ENCODE results near the gene DLX5. TPM values are rescaled to one million over a fixed set of nuclear protein-coding genes. Genes with fewer than 3 reads are reported as not detected.

The DLX5 gene
- total RNA-seq, 2 experiments from 2014 or later = not detected

DNA sequence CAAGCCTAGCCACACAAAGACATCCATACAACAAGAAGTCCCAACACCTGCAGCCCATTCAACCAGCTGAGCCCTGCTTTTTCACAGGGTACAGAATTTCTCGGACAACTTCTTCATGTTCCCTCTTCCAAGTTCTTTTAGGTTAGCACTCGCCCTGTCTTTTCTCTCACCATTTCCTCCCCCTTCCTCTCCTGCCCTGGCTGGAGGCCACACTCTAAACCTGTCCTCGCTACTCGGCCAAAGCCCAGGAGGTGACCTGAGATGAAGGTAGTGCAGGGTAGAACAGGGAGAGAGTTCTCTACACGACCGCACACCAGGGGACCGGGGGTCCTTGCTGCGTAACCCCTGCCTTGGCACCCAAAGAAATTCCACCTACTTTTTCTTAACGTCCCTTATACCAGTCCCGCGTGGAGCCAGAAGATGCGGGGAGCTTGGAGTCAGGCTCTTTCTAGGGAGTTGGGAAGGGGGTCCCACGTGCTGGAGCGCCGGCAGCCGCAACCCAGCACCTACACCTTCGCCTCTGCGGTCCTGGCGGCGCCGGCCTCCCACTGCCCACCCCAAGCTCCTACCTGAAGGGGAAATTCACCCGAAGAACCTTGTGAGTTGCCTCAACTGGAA is 35.3 kb downstream of the DLX5 start:
- intact Hi-C loops (cut with micrococcal nuclease) = no loop called here
- peaks cover 7% of the 10 kb centered on the region for H3K4me1 Mint-ChIP-seq (ENCODE audit: low read depth)
- peaks cover 5% of the 10 kb centered on the region for H3K9me3 Mint-ChIP-seq
- DNase-seq = no peak
- no peak overlapping the region for H3K27ac Mint-ChIP-seq
- CTCF ChIA-PET = no interaction called here
- H3K4me3 Mint-ChIP-seq = no peak overlapping the region
- peaks cover 73% of the 10 kb centered on the region for H3K27me3 Mint-ChIP-seq (ENCODE audit: low read depth)
- peaks cover 3% of the 10 kb centered on the region for H3K36me3 Mint-ChIP-seq (ENCODE audit: low read depth)

DNA sequence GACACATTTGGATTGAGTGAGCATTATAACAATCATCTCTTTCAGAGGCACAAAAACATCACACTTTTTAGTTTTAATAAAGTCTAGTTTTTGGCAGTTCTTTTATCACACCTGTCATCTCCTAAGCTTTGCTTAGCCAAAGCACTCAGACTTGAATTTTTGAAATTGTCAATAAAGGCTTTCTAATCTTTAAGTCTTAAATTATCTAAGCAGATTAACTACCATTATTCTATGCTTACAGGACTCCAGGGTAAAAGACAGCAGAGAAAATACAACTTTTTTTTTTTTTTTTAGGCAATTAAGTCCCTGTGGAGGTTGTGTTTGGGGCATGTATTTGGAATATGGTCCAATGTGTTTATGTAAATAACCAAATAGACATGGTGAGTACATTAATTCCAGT is 36.9 kb downstream of the DLX5 start:
- Mint-ChIP-seq H3K4me1 (ENCODE audit: low read depth) (peaks cover 7% of the 10 kb centered on the region), H3K9me3 (peaks cover 1% of the 10 kb centered on the region), H3K27ac (no peak overlapping the region), H3K36me3 (ENCODE audit: low read depth) (no peaks in the 10 kb centered on the region), H3K4me3 (no peak overlapping the region), H3K27me3 (ENCODE audit: low read depth) (peaks cover 69% of the 10 kb centered on the region)
- CTCF ChIA-PET = interaction anchor here (1.1 kb wide), 1 partner anchor 40 kb away, joined by 4 read pairs; no protein-coding TSS in a partner anchor
- intact Hi-C loops (cut with micrococcal nuclease) = no loop called here
- no peak for DNase-seq

DNA sequence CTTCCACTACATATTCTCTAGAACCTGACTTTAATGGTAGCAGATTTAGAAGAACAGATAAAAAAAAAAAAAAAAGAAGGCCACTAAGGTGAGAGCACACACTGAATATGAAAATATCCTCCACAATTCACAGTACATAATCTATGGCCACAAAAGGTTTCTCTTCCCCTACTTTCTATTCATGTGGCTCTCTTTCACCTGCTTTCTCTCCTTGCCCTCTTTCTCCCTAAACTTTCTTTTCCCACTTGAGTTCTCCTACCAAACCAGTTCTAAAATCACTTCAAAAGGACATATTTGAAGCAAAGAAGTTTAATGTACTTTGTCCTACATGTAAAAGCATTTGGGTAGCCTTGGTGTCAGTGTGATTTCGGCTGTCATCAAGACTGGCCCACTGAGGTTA is 37.7 kb downstream of the DLX5 start:
- CTCF ChIA-PET = interaction anchor here (0.7 kb wide), 1 partner anchor 77 kb away, joined by 4 read pairs; no protein-coding TSS in a partner anchor
- Mint-ChIP-seq H3K4me1 (ENCODE audit: low read depth) (peaks cover 3% of the 10 kb centered on the region), H3K27ac (no peak overlapping the region), H3K36me3 (ENCODE audit: low read depth) (no peaks in the 10 kb centered on the region), H3K4me3 (no peak overlapping the region), H3K27me3 (ENCODE audit: low read depth) (peaks cover 64% of the 10 kb centered on the region), H3K9me3 (no peaks in the 10 kb centered on the region)
- DNase-seq = no peak
- intact Hi-C loops (cut with micrococcal nuclease) = no loop called here

DNA sequence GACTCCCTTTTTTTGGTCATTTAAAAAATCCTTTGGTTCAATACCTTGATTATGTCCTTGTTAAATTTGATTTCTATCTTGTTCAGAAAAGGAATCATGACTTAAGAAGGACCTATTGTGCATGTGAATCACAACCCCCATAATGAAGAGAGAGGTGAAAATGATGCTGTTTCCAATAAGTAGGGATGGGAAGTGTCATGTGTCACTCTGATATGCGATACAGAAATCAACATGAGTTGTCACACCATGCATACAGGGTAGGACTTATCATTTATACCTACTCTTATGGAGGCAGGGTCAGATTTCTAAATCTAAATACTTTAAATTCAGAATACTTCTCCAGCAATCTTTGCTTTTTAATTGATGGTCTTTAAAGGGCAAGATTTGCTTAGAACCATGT is 38.6 kb downstream of the DLX5 start:
- peaks cover 62% of the 10 kb centered on the region for H3K27me3 Mint-ChIP-seq (ENCODE audit: low read depth)
- H3K36me3 Mint-ChIP-seq (ENCODE audit: low read depth) = no peaks in the 10 kb centered on the region
- no peaks in the 10 kb centered on the region for H3K9me3 Mint-ChIP-seq
- H3K4me3 Mint-ChIP-seq = no peak overlapping the region
- intact Hi-C loops (cut with micrococcal nuclease) = no loop called here
- no peak overlapping the region for H3K27ac Mint-ChIP-seq
- CTCF ChIA-PET = no interaction called here
- H3K4me1 Mint-ChIP-seq (ENCODE audit: low read depth) = peaks cover 2% of the 10 kb centered on the region
- no peak for DNase-seq

DNA sequence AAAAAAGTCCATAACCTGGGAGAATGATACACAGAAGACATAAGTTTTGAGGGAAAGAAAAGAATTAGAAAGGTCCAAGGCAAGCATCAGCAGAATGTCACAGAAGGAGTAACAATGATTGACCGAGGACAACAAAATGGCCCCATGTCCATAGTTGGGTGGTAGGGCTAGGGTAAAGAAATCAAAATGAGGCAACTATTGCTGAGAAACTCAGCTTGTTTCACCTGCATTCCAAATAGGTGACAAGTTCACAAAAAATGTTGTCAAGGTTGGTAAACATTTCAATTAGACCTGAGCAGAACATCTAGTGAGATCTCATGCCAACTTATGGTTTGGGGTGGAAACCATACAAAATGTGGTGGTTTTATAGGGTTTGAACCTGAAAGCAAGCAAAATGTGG is 42.0 kb downstream of the DLX5 start:
- intact Hi-C loops (cut with micrococcal nuclease) = no loop called here
- no peak overlapping the region for H3K27ac Mint-ChIP-seq
- H3K36me3 Mint-ChIP-seq (ENCODE audit: low read depth) = no peaks in the 10 kb centered on the region
- H3K4me1 Mint-ChIP-seq (ENCODE audit: low read depth) = no peaks in the 10 kb centered on the region
- no peak for DNase-seq
- CTCF ChIA-PET = no interaction called here
- H3K9me3 Mint-ChIP-seq = no peaks in the 10 kb centered on the region
- H3K27me3 Mint-ChIP-seq (ENCODE audit: low read depth) = peaks cover 46% of the 10 kb centered on the region
- no peak overlapping the region for H3K4me3 Mint-ChIP-seq

DNA sequence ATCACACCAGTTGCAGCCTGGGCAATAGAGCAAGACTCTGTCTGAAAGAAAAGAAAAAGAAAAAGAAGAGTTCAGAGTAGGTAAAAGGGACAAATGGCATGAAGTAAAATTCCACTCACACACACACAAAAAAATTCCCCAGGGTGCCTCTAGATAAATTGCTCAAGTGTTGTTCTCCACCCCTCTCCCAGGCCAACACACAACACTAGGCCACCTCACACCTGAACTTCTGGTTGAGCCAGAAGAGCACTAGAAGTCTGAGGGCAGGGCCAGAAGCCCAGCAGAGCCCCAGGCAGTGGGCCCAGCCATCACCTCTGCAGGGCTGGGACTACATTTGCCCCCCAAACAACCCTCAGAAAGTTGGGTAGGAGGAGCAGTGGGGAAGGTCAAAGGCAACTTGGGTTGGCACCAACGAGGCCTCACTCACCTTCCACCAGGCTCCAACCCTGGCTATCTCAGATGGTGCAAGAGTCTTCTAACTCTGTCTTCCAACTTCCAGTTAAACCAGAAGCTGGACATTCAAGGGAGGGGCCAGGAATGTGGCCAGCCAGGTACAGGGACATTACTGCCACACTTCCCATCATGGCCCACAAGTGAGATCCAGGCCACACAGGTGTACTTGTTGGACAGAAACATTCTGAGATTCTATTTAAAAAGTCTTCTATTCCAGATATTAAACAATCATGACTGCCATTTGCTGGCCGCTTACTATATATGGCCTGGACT is 44.9 kb downstream of the DLX5 start:
- CTCF ChIA-PET = no interaction called here
- H3K9me3 Mint-ChIP-seq = no peaks in the 10 kb centered on the region
- intact Hi-C loops (cut with micrococcal nuclease) = no loop called here
- no peak for DNase-seq
- no peak overlapping the region for H3K4me3 Mint-ChIP-seq
- peaks cover 35% of the 10 kb centered on the region for H3K27me3 Mint-ChIP-seq (ENCODE audit: low read depth)
- H3K4me1 Mint-ChIP-seq (ENCODE audit: low read depth) = no peaks in the 10 kb centered on the region
- H3K27ac Mint-ChIP-seq = no peak overlapping the region
- no peaks in the 10 kb centered on the region for H3K36me3 Mint-ChIP-seq (ENCODE audit: low read depth)

DNA sequence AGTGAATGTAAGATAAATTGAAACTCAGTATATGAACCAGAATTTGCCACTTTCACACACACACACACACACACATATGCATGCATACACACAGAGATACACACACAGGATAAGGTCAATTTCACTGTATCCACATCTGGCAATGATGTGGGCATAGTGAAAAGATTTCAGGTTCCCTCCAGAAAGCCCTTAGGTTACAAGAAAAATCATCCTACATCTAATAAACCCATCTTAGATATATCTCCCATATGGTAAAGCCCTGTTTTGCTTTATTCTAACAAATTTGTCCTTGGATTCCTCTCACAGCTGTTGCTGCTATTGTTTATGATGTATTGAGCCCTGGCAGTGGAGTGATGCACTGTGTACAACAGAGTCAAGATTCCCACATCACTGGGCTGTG is 47.2 kb downstream of the DLX5 start:
- H3K9me3 Mint-ChIP-seq = no peaks in the 10 kb centered on the region
- H3K36me3 Mint-ChIP-seq (ENCODE audit: low read depth) = no peaks in the 10 kb centered on the region
- no peak overlapping the region for H3K4me3 Mint-ChIP-seq
- no peaks in the 10 kb centered on the region for H3K4me1 Mint-ChIP-seq (ENCODE audit: low read depth)
- no peak overlapping the region for H3K27ac Mint-ChIP-seq
- CTCF ChIA-PET = no interaction called here
- peaks cover 26% of the 10 kb centered on the region for H3K27me3 Mint-ChIP-seq (ENCODE audit: low read depth)
- no peak for DNase-seq
- intact Hi-C loops (cut with micrococcal nuclease) = no loop called here

DNA sequence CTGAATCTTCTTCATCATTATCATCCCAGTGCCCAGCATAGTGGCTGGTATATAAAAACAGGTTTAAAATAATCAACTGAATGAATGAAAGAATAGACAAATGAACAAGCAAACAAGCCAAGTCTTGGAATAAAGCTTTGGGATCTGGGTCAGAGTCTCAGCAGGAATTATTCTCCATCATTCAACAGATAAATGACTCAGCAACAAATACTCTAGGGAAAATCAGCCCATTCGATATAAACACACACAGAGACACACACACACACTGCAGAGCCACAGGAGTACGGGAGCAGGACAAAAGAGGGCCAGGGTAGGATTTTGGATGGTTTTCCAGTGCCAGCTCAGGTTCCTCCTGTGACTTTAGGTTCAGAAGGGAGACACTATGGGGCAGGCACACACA is 48.5 kb downstream of the DLX5 start:
- Mint-ChIP-seq H3K4me1 (ENCODE audit: low read depth) (no peaks in the 10 kb centered on the region), H3K27ac (no peak overlapping the region), H3K36me3 (ENCODE audit: low read depth) (no peaks in the 10 kb centered on the region), H3K9me3 (no peaks in the 10 kb centered on the region), H3K4me3 (no peak overlapping the region), H3K27me3 (ENCODE audit: low read depth) (peaks cover 28% of the 10 kb centered on the region)
- no peak for DNase-seq
- CTCF ChIA-PET = no interaction called here
- intact Hi-C loops (cut with micrococcal nuclease) = no loop called here

DNA sequence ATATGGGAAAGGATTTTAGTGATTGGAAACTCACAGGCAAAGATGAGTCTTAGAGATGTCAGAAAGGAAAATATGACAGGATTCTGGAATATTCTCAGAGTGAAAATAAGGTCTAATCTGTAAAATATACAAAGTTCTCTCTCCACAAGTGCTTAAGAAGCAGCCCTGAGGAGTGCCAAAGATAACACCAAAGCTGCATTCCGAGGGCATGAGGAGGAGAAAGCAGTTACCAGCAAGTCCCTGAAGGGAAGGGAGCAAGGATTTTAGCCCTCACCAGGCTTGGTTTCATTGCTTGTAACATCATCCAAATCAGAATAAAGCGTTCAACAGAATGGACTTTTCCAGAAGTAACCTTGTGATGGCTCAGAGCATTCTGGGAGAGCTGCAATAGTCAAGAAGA is 50.6 kb downstream of the DLX5 start:
- H3K36me3 Mint-ChIP-seq (ENCODE audit: low read depth) = no peaks in the 10 kb centered on the region
- DNase-seq = no peak
- no peak overlapping the region for H3K4me3 Mint-ChIP-seq
- H3K27ac Mint-ChIP-seq = no peak overlapping the region
- no peaks in the 10 kb centered on the region for H3K9me3 Mint-ChIP-seq
- H3K27me3 Mint-ChIP-seq (ENCODE audit: low read depth) = peaks cover 32% of the 10 kb centered on the region
- CTCF ChIA-PET = no interaction called here
- H3K4me1 Mint-ChIP-seq (ENCODE audit: low read depth) = no peaks in the 10 kb centered on the region
- intact Hi-C loops (cut with micrococcal nuclease) = no loop called here

DNA sequence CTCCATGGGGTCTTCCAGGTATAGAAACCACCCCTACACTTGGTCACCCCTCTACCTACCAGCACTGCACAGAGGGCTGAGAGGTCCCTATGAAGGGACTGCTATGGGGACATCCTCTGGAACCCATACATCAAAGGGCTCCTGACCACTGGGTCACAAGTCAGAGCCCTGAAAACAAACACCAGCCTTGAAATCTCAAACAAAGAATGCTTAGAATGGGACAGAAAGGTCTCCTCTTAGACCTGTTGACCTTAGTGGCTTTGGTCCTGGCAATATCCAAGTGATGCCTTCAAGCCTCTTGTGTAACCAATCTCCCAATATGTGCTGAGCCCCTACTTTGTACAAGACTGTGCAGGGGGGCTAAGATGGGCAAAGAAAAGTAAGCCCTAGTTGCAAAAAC is 53.9 kb downstream of the DLX5 start:
- Mint-ChIP-seq H3K27me3 (ENCODE audit: low read depth) (peaks cover 43% of the 10 kb centered on the region), H3K36me3 (ENCODE audit: low read depth) (no peaks in the 10 kb centered on the region), H3K4me3 (no peak overlapping the region), H3K9me3 (no peaks in the 10 kb centered on the region), H3K27ac (no peak overlapping the region), H3K4me1 (ENCODE audit: low read depth) (no peaks in the 10 kb centered on the region)
- DNase-seq = no peak
- CTCF ChIA-PET = no interaction called here
- intact Hi-C loops (cut with micrococcal nuclease) = no loop called here

Other genes starting within 250 kb of the DLX5 start
- not detected for gene DLX6, start 19.3 kb downstream of the DLX5 start, total RNA-seq
- gene SDHAF3, start 92.9 kb upstream of the DLX5 start, total RNA-seq = 10 to 100 TPM; 30.7 to 36.3 TPM

Data from activated naive CD4-positive, alpha-beta T cell treated with anti-CD3 and anti-CD28 coated beads for 36 hours (primary cell).